ENCODE data around the gene CEP152.
"Not testable (repeated sequence)": the region's sequence is repeated elsewhere in the genome, so short reads cannot be mapped to it uniquely, and the experiment has no call there.

Gene CEP152

DNA sequence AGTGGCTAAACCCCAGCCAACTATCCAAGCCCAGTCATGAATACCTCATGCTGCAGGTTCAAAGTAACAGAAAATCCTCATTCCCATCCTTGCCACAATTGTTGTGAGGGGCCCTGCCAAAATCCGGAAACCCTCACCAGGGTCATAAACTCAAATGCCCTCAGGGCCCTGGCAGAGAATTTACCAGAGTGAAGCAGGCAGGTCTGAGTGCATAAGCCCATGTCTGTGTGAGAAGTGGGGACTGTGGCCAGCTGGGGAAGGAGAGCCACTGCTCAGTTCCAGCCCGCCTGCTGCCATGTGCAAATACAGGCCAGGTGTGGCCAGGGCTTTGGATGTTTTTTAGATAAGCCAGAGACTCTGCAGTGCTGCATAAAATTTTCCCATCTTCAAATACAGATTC, 7.0 kb downstream of the CEP152 start:
- DNase-seq, result no peak

DNA sequence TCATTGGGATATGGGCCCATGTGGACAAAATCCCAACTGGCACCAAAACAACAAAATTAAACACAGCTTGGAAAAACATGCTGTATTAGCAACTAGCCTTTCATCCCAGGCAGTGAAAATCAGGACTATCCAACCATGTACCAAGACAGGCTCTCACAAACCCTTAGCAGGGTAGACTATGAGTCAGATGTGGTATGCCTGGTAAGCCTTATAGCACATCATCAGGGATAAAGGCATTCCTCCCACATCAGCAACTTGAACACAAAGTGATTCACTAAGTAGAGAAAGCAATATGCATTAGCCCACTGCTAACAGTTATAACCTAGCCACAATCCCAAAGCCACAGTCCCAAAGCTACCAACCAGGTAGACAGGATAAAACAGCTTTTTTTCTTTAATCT, 8.0 kb downstream of the CEP152 start:
- DNase-seq, result no peak

DNA sequence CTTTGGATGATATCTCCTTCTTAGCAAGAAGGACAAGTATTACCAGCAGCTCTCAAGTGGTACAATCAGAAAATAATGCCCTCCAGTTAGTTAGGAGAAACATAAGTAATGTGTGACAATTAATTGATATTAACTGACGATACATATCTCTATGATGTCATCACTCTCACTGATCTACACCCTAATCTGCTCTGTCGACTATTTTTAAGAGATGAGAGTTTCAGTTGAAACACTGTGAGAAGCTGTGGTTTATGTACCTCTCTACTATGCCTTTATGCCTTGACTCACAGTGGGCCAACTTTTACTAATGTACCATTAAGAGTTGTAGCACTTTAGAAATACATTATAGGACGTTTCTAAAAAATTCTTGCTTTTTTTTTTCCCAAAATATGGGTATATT, 8.6 kb downstream of the CEP152 start:
- no peak for DNase-seq

DNA sequence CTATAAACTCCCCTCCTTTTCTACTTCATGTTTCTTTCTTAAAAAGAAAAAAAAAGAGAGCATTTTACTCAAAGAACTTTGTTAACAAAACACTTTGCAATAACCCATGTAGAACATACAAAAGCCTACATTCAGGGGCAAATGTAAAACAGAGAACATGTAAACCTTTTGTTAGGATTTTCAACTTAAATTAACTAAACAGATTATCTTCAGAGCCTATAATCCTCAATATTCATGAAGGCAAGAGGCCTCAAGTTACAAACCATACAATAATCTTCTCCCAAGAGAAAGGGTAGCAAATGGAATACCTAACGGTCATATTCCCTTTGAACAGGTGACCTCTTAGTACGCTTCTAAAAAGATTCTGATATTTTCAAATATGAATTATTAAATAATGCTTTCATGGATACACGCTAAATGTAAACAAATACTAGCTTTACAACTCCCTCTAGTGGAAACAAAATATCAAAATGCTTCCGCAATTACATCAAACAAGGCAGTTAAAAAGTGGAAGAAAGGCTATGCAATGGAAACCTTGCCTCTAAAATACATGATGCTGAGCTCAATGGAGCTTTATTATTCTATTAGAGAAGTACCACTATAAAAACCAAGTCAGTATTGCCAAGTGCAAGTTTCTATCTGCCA, 9.9 kb downstream of the CEP152 start:
- no peak for DNase-seq

DNA sequence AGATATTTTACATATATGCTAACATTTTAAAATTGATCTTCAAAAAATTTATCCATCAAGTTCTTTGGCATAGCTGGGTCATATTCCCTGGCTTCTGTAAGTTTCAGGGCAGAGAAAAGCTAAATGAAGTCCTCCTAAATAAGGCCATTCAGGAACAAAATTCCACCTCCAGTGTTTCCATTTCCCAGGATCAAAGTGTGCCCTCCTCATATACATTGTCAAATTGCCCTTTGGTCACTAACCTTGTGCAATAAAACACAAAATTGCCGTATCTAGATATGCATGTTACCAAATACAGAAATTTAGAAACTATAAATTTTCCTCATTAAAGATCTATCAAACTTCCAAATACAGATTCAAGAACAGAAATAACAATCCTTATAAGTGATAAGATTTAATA, 10.6 kb downstream of the CEP152 start:
- no peak for DNase-seq

DNA sequence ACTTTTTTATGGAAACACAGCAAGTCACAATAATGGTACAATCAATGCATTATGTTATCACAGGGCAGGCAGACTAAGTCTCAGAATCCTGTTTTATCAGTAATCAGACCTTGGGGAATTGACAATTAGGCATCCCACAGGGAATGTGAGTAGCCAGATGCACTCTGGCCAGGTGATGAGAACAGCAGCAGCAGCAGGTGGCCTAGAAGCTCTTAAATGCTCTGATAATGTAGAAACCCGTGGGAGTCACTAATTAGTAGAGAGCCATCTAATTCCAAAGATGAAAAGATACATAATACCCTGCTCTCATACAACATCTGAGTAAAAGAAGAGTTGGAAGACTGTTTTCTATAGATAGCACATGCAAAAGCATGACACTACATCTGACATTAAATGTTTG, 12.6 kb downstream of the CEP152 start:
- DNase-seq, result no peak

DNA sequence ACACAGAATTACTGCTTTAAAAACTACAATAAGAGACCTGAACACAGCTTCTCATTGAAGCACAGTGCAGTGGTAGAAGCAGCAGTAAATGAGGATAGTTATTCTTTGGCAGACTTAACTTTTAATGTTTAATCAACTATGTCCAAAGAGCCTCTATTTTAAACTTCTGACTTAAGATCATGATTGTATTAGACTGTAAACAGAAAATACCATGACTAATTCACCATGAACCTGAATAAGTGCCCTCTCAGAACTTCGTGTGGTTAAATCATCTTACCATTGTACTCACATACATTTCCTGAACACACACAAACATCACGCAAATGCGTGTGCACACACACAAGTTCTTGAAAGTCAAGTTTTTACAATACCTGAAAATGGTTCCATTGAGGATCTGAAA, 13.9 kb downstream of the CEP152 start:
- no peak for DNase-seq

DNA sequence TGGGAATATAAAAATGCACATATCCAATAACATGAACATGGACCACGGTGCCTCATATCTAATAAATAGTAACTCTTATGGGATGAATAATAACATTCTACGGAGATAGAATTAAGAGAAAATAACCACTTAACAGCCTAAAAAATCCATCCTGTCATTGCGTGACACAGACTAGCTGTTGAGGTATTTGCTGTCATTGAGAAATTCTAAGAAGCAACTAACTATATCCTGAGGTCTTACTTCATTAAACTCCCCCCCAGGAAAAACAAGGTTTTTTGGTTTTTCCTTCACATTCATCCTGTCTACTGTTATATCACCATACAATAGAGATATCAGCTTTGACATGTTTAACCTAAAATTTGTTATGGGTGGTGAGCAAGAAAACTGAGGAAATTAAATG, 14.3 kb downstream of the CEP152 start:
- DNase-seq, result no peak

DNA sequence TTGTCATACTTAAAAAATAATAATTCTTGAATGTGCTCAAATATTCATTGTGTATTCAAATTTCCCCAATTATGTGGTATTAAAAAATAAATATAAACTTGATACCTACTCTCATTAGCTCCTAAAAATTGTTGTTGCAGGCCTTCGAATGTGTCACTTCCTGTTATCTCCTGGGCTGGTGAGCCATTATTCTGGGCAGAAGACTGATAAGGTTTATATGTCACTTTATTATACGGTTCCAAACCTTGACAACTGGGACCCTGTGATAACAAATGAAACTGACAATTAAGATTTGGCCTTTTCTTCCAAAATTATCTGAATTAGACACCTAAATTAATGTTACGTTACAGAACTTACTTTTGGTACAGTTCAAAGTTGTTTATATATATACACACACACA, 15.0 kb downstream of the CEP152 start:
- DNase-seq, result no peak

DNA sequence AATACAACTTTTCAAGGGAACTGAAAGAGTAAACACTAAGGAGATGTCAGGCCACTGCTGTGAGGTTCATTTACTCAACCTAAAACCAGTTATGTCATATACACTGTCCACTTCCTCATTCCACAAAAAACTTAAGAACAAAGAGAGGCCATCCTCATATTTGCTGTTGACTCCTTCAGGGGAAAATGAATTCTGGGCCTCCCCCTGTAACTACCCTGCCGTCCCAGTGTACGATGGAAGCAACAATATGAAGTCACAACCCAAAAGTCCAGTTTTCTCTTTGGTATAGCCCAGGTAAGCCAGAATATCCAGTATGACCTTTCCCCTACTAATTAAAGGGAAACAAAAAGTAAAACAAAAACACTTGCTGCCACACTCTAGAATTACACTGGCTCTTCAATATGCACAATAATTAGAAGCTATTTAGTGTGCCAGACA, 16.2 kb downstream of the CEP152 start:
- no peak for DNase-seq

DNA sequence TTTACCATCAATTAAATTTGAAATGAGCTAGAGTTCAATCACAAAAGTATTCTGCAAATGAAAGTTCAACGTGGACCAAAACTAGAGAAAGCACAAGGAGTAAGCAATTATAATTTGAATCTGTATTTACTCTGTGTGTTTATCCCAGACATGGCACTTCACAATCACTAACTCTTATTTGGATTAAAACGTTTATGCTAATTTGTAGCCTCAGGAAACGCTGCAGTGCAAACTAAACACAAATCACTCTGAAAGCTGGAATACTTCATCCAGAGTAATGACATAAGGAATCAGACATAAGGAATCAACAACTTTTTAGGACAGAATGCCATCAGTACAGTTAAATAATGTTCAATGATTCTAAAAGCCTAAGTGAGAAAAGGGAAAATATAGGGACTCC, 18.5 kb downstream of the CEP152 start:
- DNase-seq, result no peak

DNA sequence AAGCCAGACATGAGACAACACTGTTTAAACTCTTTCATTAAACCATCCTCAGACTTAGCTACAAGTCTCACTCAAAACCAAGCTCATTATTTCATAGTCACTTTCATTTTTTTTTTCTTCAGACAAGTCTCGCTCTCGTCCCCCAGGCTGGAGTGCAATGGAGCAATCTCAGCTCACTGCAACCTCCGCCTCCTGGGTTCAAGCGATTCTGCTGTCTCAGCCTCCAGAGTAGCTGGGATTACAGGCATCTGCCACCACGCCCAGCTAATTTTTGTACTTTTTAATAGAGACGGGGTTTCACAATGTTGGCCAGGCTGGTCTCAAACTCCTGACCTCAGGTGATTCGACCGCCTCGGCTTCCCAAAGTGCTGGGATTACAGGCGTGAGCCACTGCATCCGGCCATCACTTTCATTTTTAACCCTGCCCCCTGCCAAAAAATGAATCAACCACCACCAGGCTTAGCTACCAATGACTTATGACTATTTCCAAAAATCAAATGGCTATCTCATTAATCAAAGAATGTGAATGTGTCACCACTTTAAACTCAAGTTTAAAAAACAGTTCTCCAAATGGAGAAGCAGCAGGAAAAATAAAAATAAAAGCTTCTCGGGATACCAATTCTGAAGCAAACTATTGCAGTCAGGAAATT, 20.3 kb downstream of the CEP152 start:
- DNase-seq, result not testable (repeated sequence)

DNA sequence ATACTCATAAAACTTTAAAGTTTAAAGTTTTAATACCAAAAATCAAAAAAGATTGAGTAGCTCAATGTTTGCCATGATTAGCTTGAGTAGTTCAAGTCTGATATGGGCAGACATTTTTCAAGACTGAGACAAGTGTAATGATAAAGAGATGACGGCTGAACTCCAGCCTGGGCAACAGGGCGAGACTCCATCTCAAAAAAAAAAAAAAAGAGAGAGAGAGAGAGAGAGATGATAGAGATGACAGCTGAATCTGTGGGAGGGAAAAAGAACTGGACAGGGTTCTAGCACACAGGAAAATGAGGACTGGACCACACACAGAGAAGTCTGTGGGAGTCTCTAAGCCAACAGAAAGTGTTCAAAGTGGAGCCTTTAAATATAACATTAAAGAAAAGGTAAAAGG, 25.2 kb downstream of the CEP152 start:
- DNase-seq, result no peak

DNA sequence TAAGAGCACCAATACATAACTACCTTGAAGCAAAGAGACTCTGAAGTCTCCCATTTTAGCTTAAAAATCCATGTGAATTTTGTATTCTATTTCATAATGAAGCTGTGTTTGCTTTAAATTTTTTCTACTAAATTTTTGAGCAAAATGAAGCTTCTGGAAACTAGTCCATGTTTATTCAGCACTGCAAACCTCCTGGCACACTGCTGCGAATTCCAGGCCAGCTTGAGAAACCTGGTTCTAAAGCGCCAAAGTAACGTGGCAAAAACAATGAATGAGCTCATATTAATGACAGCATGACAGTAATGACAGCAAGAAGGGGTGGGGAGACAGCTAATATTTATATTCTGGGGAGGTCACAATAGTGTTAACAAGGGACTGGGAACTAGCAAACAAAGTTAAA, 25.7 kb downstream of the CEP152 start:
- no peak for DNase-seq

DNA sequence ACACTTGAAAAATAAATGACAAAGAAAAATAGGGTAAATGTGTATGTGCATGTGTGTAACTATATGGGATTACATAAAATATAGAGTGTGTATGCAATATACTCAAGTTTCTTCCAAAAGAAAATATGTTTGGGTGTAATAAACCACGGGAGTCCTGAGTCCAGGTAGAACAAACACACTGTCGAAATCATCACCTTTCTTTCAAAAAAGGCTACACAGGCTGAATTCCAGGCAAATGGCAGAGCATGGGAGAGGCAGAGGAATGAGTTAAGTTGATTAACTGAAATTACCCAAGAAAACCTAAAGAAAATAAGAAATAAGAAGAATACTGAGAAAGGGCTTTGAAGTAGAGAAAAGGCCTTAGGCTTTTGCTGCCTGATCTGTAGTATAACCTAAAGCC, 26.1 kb downstream of the CEP152 start:
- DNase-seq, result no peak

DNA sequence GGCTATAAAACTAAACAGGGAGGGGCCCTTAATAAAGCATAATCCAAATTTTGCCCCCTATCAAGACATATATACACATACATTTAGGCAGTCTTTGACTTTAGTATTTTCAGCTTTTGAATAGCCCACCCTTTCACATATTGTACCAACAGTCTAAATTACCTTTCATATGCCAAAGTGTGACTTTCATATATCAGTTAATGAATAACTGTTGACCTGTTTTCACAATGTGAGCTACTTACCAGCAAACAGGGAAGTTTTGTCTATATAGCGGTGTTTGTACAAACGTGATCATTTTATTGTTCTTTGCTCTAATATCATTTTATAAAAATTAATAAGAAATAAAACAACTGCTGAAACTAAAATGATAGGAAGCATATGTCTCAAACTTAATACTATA, 28.0 kb downstream of the CEP152 start:
- no peak for DNase-seq

DNA sequence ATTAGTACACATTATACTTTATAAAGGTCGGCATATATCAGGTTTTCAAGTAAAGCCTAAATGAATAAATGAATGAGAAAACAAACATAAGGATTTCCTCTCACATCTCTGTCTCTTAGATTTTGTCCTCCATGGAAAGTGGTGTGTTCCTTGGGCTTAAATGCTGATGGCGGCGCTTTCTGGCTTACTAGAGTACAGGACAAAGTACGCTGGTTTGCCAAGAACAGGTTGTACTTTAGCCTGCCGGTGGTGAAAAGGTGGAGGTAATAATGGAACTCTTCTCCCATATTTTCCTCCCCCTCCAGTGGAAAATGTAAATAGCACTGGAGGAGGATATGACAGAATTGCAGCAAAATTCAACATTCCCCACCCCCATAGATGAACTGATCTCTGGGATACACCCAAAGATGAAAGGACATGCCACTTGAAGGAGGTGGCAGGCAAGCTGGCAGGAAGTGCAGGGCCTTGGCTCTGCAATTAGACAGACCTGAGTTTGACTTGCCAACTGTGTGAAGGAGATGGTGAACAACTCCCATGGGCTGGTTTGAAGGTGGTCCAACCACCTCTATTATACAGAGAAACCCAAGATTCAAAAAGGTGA, 29.3 kb downstream of the CEP152 start:
- no peak for DNase-seq

DNA sequence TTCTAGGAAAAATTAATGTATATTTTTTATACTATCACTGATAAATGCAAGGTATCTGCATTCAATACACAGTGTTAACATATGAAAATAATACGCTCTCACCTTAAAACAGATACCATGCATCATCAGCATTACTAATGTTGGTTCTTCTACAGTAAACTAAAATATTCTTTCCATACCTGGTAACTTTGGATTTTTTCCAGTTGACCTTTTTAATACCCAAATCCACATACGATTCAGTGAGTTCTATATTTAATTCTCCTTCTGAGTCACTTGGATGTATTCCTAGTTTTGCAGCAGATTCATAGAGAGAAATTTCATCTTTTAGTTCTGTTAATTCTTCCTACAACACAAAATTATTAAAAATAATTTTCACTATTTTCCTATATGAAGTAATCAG, 29.9 kb downstream of the CEP152 start:
- DNase-seq, result no peak

DNA sequence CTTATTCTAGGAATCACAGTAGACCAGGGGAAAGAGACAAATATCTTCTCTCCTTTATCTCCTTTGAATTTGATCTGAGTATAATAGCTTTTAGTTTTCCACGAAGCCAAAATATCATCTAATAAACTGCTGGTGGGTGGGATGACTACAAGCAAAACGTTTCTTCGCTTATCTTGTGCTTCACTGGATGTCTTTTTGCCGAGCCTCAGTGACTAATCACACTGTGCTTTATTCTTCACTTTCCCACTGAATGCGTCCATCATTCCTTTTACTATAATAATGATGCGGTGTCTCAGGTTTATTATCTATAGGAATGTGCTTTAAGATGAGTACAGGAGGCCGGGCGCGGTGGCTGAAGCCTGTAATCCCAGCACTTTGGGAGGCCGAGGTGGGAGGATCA, 32.5 kb downstream of the CEP152 start:
- no peak for DNase-seq

DNA sequence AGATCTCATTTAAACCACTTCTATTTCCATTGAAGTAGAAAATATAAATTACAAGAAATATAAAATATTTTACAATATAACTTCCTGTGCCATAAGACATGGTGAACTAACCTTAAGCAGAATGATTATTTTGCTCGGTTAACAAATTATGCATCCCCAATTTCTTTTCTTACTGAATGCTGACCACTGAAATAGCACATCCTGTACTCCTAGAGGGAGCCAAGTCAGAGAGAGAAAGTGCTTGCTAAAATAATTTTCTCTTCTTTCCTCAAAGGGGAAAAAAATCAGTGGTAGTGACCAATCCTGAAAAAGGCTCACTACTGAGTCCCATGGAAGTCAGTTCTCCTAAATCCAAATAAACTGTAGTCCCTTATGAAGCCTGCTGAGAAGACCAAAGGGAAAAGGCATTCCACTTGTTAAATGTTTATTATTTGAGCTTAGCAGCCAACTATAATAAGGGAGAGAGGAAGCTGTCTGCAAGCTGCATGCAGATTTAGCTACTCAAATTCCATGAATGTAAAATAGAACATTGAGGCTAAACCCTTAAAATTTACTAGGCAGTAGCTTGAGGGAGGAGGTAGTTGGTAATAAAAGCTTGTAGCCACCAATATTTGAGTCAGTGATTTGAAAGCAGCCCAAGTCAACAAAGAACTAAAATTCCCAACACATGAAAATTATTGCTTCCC, 33.1 kb downstream of the CEP152 start:
- no peak for DNase-seq

DNA sequence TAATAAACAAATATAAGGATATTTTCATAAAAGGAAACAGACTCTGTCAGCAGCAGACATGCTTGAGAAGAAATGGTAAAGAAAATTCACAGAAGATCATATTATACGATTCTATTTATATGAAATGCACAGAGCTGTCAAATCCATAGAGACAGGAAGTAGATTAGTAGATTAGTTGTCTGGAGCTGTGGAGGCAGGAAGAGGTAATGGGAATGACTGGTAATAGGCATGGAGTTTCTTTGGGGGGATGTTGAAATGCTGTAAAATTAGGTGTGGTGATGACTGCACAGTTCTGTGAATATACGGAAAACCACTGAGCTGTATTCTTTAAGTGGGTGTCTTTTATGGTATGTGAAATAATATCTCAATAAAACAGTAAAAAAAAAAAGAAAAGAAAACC, 35.3 kb downstream of the CEP152 start:
- DNase-seq, result no peak

DNA sequence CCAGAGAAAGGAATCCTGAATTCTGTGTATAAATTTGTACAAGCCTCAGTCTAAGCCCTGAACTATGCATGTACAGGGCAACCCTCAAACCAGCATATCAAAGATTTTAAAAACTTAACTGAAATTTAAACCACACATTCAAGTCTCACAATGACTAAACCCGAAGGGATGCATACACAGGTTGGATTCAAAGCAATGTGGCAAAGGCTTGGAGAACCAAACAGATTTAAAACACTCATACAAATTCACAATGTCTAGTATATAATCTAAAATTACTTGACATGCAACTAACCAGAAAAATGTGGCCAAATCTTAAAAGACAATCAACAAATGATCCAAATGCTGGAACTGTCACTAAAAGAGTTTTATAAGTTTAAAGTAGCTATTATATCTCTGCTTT, 36.4 kb downstream of the CEP152 start:
- no peak for DNase-seq

DNA sequence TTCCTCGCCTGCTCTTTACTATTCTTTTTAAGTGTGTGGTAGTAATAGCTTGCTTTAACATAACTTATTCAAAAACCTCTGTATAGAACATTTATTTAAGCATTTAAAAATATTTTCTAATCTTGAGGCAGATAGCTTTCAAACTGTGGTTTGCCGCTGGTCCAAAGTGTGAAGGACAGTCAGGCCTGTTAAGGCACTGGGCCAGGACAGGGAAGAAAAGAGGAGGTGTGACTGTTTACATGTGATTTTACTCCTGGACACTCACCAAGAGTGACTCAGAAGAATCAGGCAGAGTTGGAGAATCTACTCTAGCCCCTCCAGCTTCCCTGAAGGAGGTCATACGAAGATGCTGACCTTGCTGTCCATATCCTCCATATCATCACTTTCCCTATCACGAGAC, 44.7 kb downstream of the CEP152 start:
- DNase-seq, result no peak

DNA sequence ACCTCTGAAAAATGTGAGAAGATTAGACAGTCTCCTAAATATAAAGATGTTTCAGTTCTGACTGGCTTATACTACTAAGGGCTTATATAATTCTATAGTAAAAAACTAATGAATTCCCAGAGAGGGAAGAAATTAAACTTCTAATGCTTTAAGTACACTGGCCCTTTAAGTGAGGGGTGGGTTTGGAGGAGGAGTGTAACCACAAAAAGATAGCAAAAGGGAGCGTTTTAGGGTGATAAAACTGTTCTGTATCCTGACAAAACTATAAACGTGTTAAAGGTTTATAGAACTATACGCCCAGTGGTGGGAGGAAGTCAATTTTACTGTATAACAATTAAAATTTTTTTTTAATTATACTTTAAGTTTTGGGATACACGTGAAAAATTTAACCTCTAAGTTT, 45.8 kb downstream of the CEP152 start:
- DNase-seq, result no peak
